ENCODE data around the gene BEND4. TPM values are rescaled to one million over a fixed set of nuclear protein-coding genes. Genes with fewer than 3 reads are reported as not detected.

BEND4 gene
- total RNA-seq, 1 donor from 2014 or later: not detected

- intact Hi-C loops (cut with micrococcal nuclease): no loop called here
- ATAC-seq: no peak
- DNase-seq: no peak
Measured at GRCh38 chr4:42122237-42122636, 30.2 kb downstream of the BEND4 start.

DNA sequence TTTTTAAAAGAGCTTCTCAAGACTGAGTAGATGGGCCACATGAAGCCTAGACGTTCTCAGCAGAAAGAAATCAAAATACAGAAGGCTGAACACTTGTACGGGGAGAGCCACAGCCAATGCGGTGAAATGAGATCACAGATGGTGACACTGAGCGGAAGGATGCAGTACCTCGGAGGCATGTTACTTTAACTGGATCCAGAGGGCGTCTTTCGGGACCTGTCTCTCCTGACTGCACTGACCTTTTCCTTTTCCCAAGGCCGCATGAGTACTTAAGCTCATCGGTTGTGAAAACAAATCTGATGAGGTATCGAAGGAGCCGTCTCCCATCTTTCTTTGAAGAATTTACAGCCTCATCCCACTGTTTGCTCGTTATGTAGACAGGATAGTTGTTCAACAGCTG lies 32.6 kb downstream of the BEND4 start:
- ATAC-seq (no peak), DNase-seq (no peak)
- intact Hi-C loops (cut with micrococcal nuclease): no loop called here

GRCh38 chr4:42112846-42113245 lies 39.6 kb downstream of the BEND4 start:
- intact Hi-C loops (cut with micrococcal nuclease): no loop called here
- DNase-seq (no peak), ATAC-seq (no peak)

DNA sequence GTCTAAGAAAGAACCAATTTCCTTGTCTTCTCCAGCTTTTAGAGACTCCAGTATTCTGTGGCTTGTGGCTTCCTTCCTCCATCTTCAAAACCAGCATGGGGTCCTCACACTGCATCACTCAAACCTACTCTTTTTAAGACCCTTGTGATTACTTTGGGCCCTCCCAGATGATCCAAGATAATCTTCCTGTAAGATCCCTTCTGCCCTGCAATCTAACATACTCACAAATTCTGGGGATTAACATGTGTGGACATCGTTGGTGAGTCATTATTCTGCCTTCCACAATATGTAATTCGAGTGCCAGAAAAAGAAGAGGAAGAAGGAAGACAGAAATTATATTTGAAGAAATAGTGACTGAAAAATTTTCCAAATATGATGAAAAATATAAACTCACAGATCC lies 47.9 kb downstream of the BEND4 start:
- intact Hi-C loops (cut with micrococcal nuclease): no loop called here
- no peak for DNase-seq
- no peak for ATAC-seq

DNA sequence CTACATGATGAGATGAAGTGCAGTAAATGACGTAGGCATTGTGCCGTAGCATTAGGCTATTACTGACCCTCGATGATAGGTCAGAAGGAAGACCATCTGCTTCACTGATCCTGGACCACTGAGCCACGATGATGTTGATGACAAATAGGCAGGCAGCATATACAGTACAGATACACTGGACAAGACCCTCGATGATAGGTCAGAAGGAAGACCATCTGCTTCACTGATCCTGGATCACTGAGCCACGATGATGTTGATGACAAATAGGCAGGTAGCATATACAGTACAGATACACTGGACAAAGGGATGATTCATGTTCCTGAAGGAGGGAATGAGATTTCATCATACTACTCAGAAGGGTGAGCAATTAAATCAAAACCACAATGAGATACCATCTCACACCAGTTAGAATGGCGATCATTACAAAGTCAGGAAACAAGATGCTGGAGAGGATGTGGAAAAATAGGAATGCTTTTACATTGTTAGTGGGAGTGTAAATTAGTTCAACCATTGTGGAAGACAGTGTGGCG lies 50.9 kb downstream of the BEND4 start:
- intact Hi-C loops (cut with micrococcal nuclease): no loop called here
- no peak for DNase-seq
- no peak for ATAC-seq

GRCh38 chr4:42088386-42088785 lies 64.1 kb downstream of the BEND4 start:
- no peak for ATAC-seq
- DNase-seq: no peak
- intact Hi-C loops (cut with micrococcal nuclease): no loop called here

- ATAC-seq: no peak
- intact Hi-C loops (cut with micrococcal nuclease): no loop called here
- DNase-seq: no peak
Measured at GRCh38 chr4:42083816-42084215, 68.6 kb downstream of the BEND4 start.

- intact Hi-C loops (cut with micrococcal nuclease): no loop called here
- no peak for ATAC-seq
Measured at GRCh38 chr4:42080306-42080705, 72.1 kb downstream of the BEND4 start.

DNA sequence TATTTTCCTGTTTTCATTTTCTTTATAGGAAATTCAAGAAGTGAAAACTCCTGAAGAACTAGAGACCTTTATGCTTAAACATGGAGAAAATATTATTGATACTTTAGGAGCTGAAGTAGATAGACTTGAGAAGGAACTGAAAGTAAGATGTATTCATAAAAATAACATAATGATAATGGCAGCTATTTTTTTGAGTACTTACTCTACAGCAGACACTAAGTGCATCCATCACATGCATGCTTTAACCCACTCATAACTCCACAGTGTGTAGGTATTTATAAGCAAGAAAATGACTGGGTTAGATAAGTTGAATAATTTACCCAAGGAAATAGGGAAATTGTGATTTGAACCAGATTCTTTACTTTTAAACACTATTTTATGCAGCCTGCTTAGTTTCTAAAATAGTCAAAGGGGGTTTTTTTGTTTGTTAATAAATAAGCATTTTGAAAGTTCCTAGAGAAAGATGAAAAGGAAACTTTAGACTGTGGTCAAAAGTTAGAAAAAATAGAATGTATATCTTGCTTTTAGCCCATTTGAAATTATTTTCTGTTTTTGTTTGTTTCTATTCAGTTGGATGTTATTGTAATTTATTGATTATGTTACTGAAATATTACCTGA lies 74.2 kb downstream of the BEND4 start:
- ATAC-seq: no peak
- no peak for DNase-seq
- intact Hi-C loops (cut with micrococcal nuclease): no loop called here

More at GRCh38 chr4:42080306-42080705, 72.1 kb downstream of the BEND4 start:
- DNase-seq: no peak

DNA sequence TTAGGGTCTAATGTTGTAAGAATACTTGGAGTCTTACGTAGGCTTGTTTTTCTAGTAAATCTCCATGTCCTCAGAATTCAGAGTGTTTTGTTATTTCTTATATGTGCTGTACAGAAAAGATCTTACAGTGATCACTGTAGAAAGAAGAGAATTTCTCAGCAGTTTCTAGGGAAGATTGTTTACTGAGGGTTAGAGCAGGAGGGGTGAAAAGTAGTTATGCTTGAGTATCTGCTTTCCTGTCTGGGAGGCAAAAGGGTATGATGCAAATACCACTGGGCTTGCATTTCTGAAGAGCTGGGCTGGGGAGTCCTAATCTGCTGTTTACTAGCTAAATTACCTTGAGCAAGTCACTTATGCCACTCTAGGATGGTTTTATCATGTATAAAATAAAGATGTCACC lies 78.2 kb downstream of the BEND4 start:
- intact Hi-C loops (cut with micrococcal nuclease): no loop called here
- no peak for ATAC-seq
- no peak for DNase-seq

DNA sequence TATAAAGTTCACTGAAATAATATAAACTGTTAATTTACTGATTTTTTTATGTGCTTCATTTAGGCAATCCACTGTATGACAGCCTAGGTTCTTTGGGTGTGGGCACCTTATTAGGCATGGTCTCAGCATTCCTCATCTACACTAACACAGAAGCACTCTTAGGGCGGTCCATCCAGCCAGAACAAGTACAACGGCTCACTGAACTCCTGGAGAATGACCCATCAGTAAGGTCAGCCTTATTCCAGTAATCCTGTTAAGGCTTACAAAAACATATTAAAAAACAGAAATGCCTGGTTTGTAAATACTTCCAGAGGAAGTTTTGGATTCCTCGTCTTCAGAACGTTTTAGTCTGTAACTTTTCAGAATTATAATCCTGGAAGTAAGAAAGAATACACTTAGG lies 82.0 kb downstream of the BEND4 start:
- ATAC-seq: no peak
- intact Hi-C loops (cut with micrococcal nuclease): no loop called here
- DNase-seq: no peak

DNA sequence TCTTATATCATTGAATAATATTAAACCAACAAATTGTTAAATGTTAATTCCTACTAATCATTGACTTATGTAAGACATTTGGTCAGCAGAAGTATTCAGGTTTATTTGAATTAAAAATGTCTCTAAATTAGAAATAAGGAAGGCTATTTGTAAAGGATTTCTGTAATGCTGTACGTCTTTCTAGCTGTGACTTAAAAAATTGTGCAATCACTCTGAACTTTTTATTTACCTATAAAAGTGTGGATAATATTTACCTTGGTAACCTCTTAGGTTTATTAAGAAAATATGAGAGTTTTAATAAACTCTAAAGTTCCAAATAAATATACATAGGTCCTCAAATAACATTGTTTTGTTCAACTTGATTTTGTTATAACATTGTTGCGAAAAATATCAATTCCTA lies 85.2 kb downstream of the BEND4 start:
- intact Hi-C loops (cut with micrococcal nuclease): no loop called here
- DNase-seq (no peak), ATAC-seq (no peak)

DNA sequence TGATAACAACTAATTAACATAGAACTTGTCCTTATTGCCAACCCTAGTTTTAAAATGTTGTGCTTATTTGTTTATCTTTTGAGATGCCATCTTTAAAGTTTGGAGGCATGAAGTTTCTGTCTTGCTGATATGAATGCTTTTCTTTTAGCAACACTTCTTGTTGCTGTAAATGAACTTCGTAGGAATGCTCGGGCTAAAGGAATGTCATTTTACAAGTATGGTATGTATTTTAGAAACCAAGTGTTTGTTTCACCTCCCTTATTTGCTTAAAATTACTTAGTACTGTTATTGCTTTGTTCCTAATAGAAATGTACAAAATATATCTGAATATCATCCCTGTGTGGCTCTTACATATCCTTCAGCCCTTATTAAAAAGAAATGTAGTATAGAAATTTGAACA lies 86.1 kb downstream of the BEND4 start:
- ATAC-seq (no peak), DNase-seq (no peak)
- intact Hi-C loops (cut with micrococcal nuclease): no loop called here

Other genes with a start within 250 kb of the BEND4 start
- gene TMEM33, start 217.2 kb downstream of the BEND4 start, total RNA-seq: 21.8 TPM
- gene DCAF4L1, start 170.9 kb downstream of the BEND4 start, total RNA-seq: 0.32 TPM
- 75.4 TPM for gene SLC30A9, start 162.1 kb downstream of the BEND4 start, total RNA-seq
- gene SHISA3, start 244.8 kb upstream of the BEND4 start, total RNA-seq: 5.4 TPM

Measured in left ventricle myocardium superior (tissue), 1 donor.